H1 (cell line): ENCODE data around the gene SLFN14. TPM values are rescaled to one million over a fixed set of nuclear protein-coding genes. Genes with fewer than 3 reads are reported as not detected.

Experiments used
- CTCF ChIA-PET: fragments of 300-600 bp; sonication (Branson Sonifier 250); formaldehyde crosslinking; loops from one replicate; lab custom pipeline; 2021; ENCODE audit not compliant: partially characterized antibody; lab: Charles Lee
- POLR2A ChIA-PET: fragments of 300-600 bp; sonication (Branson Sonifier 250); formaldehyde crosslinking; loops from one replicate; lab custom pipeline; 2021; ENCODE audit warnings: inconsistent platforms; ENCODE audit not compliant: partially characterized antibody; lab: Charles Lee
- DNase-seq, 2 experiments: peaks; one replicate each; pipeline versions ENCODE4 v3.0.0 to v3.0.0-alpha.2; 2010 to 2022; ENCODE audit warnings: low spot score in 2 of 2, low read depth in 1 of 2, mixed read lengths in 1 of 2
- FAIRE-seq: peaks from 2 replicates; lab custom pipeline; 2011; peaks lifted over from hg19 to GRCh38; lab: Jason Lieb, UNC
- H2AFZ ChIP-seq: 2 replicates; pipeline ENCODE4 v1.8.1; 2012; ENCODE audit warnings: low read length, inconsistent platforms
- H2AK5ac ChIP-seq: 2 replicates; pipeline ENCODE4 v1.6.1; 2013; ENCODE audit warnings: low read depth, low read length
- H2BK120ac ChIP-seq: replicated peaks from 2 replicates; pipeline ENCODE3; 2013; ENCODE audit warnings: low read depth, low read length, inconsistent platforms
- H2BK12ac ChIP-seq: 2 replicates; pipeline ENCODE4 v1.6.1; 2013; ENCODE audit warnings: low read depth, low read length
- H2BK15ac ChIP-seq: 2 replicates; pipeline ENCODE4 v1.6.1; 2013; ENCODE audit warnings: low read length
- H2BK20ac ChIP-seq: 2 replicates; pipeline ENCODE4 v1.6.1; 2013; ENCODE audit warnings: low read length
- H2BK5ac ChIP-seq: 2 replicates; pipeline ENCODE4 v1.6.1; 2013; ENCODE audit warnings: low read depth, low read length
- H3K14ac ChIP-seq: 2 replicates; pipeline ENCODE4 v1.6.1; 2013; ENCODE audit warnings: inconsistent platforms; ENCODE audit not compliant: insufficient read length
- H3K18ac ChIP-seq: 2 replicates; pipeline ENCODE4 v1.6.1; 2013; ENCODE audit warnings: low read length; ENCODE audit errors: extremely low read depth
- H3K23ac ChIP-seq: 2 replicates; pipeline ENCODE4 v1.6.1; 2013; ENCODE audit warnings: inconsistent platforms; ENCODE audit not compliant: insufficient read length
- H3K23me2 ChIP-seq: 2 replicates; pipeline ENCODE4 v1.6.1; 2013; ENCODE audit warnings: low read depth, low read length
- H3K27ac ChIP-seq: 2 replicates; pipeline ENCODE4 v1.6.1; 2011; ENCODE audit warnings: low read depth, low read length, inconsistent platforms
- H3K27me3 ChIP-seq, 4 experiments: replicated peaks in 1 of 4; 1 replicate in 1 of 4; 2 replicates in 3 of 4; pipeline versions ENCODE4 v1.6.1 to v1.8.1; 2011 to 2013; ENCODE audit warnings: low read length in 3 of 4, mild to moderate bottlenecking in 3 of 4, inconsistent platforms in 2 of 4, mixed read lengths in 2 of 4, moderate library complexity in 1 of 4; ENCODE audit not compliant: control insufficient read depth in 3 of 4, insufficient read depth in 3 of 4; ENCODE audit errors: extremely low read depth in 1 of 4
- H3K36me3 ChIP-seq, 4 experiments: 2 replicates each; pipeline versions ENCODE4 v1.6.1 to v1.8.1; 2011 to 2013; ENCODE audit warnings: mild to moderate bottlenecking in 4 of 4, low read length in 3 of 4, moderate library complexity in 2 of 4, control low read depth in 1 of 4, inconsistent platforms in 1 of 4; ENCODE audit not compliant: insufficient read depth in 4 of 4, control insufficient read depth in 2 of 4
- H3K4ac ChIP-seq: replicated peaks from 2 replicates; pipeline ENCODE3; 2013; ENCODE audit warnings: low read length, low read depth, mixed read lengths, inconsistent platforms; ENCODE audit not compliant: insufficient read length
- H3K4me1 ChIP-seq, 4 experiments: replicated peaks in 1 of 4; 1 replicate in 1 of 4; 2 replicates in 3 of 4; pipeline versions ENCODE4 v1.6.1 to v1.8.1; 2011 to 2013; ENCODE audit warnings: low read length in 3 of 4, inconsistent platforms in 2 of 4, mixed read lengths in 1 of 4; ENCODE audit not compliant: insufficient read depth in 4 of 4, control insufficient read depth in 3 of 4
- H3K4me2 ChIP-seq, 2 experiments: 2 replicates each; pipeline versions ENCODE4 v1.6.1 to v1.8.1; 2011 to 2013; ENCODE audit warnings: low read depth in 2 of 2, low read length in 2 of 2, control low read depth in 1 of 2, inconsistent platforms in 1 of 2, mild to moderate bottlenecking in 1 of 2; ENCODE audit not compliant: insufficient read depth in 1 of 2
- H3K4me3 ChIP-seq, 4 experiments: fragments of 200-600, 300-600 bp in 1 of 4; sonication (generic), shearing (Covaris generic), sonication (Bioruptor Twin) in 1 of 4; 2 replicates each; pipeline versions ENCODE4 v1.5.1 to v1.8.1; 2011 to 2016; ENCODE audit warnings: low read length in 4 of 4, low read depth in 3 of 4, control low read depth in 2 of 4, inconsistent platforms in 2 of 4, mild to moderate bottlenecking in 2 of 4, mixed read lengths in 1 of 4, moderate library complexity in 1 of 4; ENCODE audit not compliant: insufficient read depth in 2 of 4; ENCODE audit errors: extremely low read depth in 1 of 4
- H3K56ac ChIP-seq: replicated peaks from 2 replicates; pipeline ENCODE3; 2013; ENCODE audit warnings: low read depth, mild to moderate bottlenecking, mixed read lengths, low read length, inconsistent platforms; ENCODE audit not compliant: insufficient read length
- H3K79me1 ChIP-seq: 2 replicates; pipeline ENCODE4 v1.6.1; 2013; ENCODE audit warnings: low read depth, low read length, control low read depth
- H3K79me2 ChIP-seq, 2 experiments: 2 replicates each; pipeline versions ENCODE4 v1.6.1 to v1.8.1; 2012 to 2013; ENCODE audit warnings: low read length in 2 of 2, mild to moderate bottlenecking in 2 of 2, inconsistent platforms in 1 of 2; ENCODE audit not compliant: insufficient read depth in 2 of 2, control insufficient read depth in 1 of 2
- H3K9ac ChIP-seq, 4 experiments: replicated peaks in 1 of 4; 1 replicate in 1 of 4; 2 replicates in 3 of 4; pipeline versions ENCODE4 v1.6.1 to v1.8.1; 2011 to 2013; ENCODE audit warnings: low read depth in 3 of 4, low read length in 3 of 4, control low read depth in 2 of 4, mild to moderate bottlenecking in 2 of 4, moderate library complexity in 2 of 4, inconsistent platforms in 1 of 4; ENCODE audit errors: extremely low read depth in 1 of 4
- H3K9me3 ChIP-seq, 2 experiments: 2 replicates each; pipeline versions ENCODE4 v1.6.1 to v1.8.1; 2012 to 2013; ENCODE audit warnings: mild to moderate bottlenecking in 2 of 2, moderate library complexity in 2 of 2, control low read depth in 1 of 2, inconsistent platforms in 1 of 2, low read depth in 1 of 2, low read length in 1 of 2, mixed read lengths in 1 of 2; ENCODE audit not compliant: insufficient read depth in 2 of 2
- H4K20me1 ChIP-seq, 2 experiments: replicated peaks in 1 of 2; 2 replicates each; pipeline versions ENCODE3 to v1.8.1; 2011 to 2013; ENCODE audit warnings: inconsistent platforms in 2 of 2, low read length in 2 of 2, mild to moderate bottlenecking in 1 of 2; ENCODE audit not compliant: insufficient read depth in 2 of 2, control insufficient read depth in 1 of 2
- H4K5ac ChIP-seq: 2 replicates; pipeline ENCODE4 v1.6.1; 2013; ENCODE audit warnings: low read length, low read depth, mixed read lengths, inconsistent platforms; ENCODE audit not compliant: insufficient read length
- H4K8ac ChIP-seq: 2 replicates; pipeline ENCODE4 v1.8.0; 2013; ENCODE audit warnings: mild to moderate bottlenecking, moderate library complexity, low read length, inconsistent platforms; ENCODE audit not compliant: insufficient read depth; ENCODE audit errors: extremely low read depth
- H4K91ac ChIP-seq: replicated peaks from 2 replicates; pipeline ENCODE3; 2013; ENCODE audit warnings: low read length, mixed read lengths, inconsistent platforms; ENCODE audit not compliant: insufficient read length
- WGBS, 2 experiments: shearing (Covaris generic) in 1 of 2; methylation state at CpG; one replicate each; pipeline versions ENCODE4 v1.1.6 to v1.1.7; 2013 to 2015; ENCODE audit warnings: low lambda C conversion rate in 2 of 2, mixed read lengths in 2 of 2, inconsistent platforms in 1 of 2, low coverage in 1 of 2, missing lambda C conversion rate in 1 of 2; ENCODE audit not compliant: insufficient replicate concordance in 2 of 2, insufficient coverage in 1 of 2, insufficient read length in 1 of 2; ENCODE audit errors: extremely low coverage in 1 of 2, missing lambda C conversion rate in 1 of 2; 5-methylcytosine and 5-hydroxymethylcytosine counted together
- long read RNA-seq, 2 experiments: library from RNA in 1 of 2; library from capped mRNA in 1 of 2; stranded (forward); transcript quantifications; one replicate each; pipeline ENCODE4 v2.0.0, GENCODE V29; 2021; ENCODE audit warnings: inconsistent platforms in 1 of 2
- polyA minus RNA-seq, 3 experiments: library from RNA; depleted of rRNA, polyadenylated mRNA; stranded (reverse); fragments of >200 nt; gene quantifications; 1 replicate in 2 of 3; 2 replicates in 1 of 3; pipeline ENCODE4 v1.2.3, GENCODE V29; 2011
- polyA plus RNA-seq, 7 experiments: library from polyadenylated mRNA; depleted of rRNA in 3 of 7; stranded (reverse) in 5 of 7; unstranded in 2 of 7; fragments of >200 nt in 5 of 7; fragments of 200-250 nt in 2 of 7; gene quantifications; 1 replicate in 5 of 7; 2 replicates in 1 of 7; 4 replicates in 1 of 7; pipeline versions ENCODE4 v1.2.1 to v1.2.3, GENCODE V29; 2011 to 2013; ENCODE audit warnings: missing spikeins in 2 of 7, mixed read lengths in 2 of 7
- total RNA-seq: library from RNA; stranded (reverse); fragmentation: NEBNext Ultra II Directional; extraction: Animal tissue kit (Norgen Biotek cat#: 25700); gene quantifications from 2 replicates; pipeline ENCODE4 v1.2.1, GENCODE V29; 2021

The SLFN14 gene
- total RNA-seq (not detected in 2 replicates), polyA plus RNA-seq (2011; rRNA removed) (0.03 TPM in 1 of 2 replicates, not detected in the other), polyA minus RNA-seq (2011; rRNA and poly(A)+ RNA removed) (not detected in 2 replicates)
- not detected for polyA plus RNA-seq (2011; cell fraction: cytosol; rRNA removed)
- not detected for polyA plus RNA-seq (2011; cell fraction: nucleus; rRNA removed)
- not detected in 4 replicates for polyA plus RNA-seq (2012, experiment 1 of 2)
- polyA plus RNA-seq (2012, experiment 2 of 2) = not detected
- polyA plus RNA-seq (2013, experiment 1 of 2) = not detected
- polyA plus RNA-seq (2013, experiment 2 of 2) = not detected
- not detected for polyA minus RNA-seq (2011; cell fraction: cytosol; rRNA and poly(A)+ RNA removed)
- not detected for polyA minus RNA-seq (2011; cell fraction: nucleus; rRNA and poly(A)+ RNA removed)
- long read RNA-seq, experiment 1 = 0 reads
- long read RNA-seq, experiment 2 = 0 reads

GRCh38 chr17:35560703-35561102 is at the start of gene SLFN14:
TSS of gene SLFN14 (minus strand) at chr17:35560819. CDS start at chr17:35558062, 2,757 bp downstream.
- H3K4me2 ChIP-seq = no peak within 1 kb of the TSS
- POLR2A ChIA-PET = interaction anchor here (0.9 kb wide), 1 partner anchor 26 kb away, joined by 5 read pairs; the partner anchor contains the start of gene AP2B1
- H3K14ac ChIP-seq = no peak within 1 kb of the TSS
- H3K27ac ChIP-seq = no peak within 1 kb of the TSS
- H3K79me1 ChIP-seq = no peaks in the 10 kb centered on the region
- H3K4ac ChIP-seq = no peak within 1 kb of the TSS
- H2BK15ac ChIP-seq = no peak within 1 kb of the TSS
- H4K8ac ChIP-seq = no peak within 1 kb of the TSS
- no peak within 1 kb of the TSS for H3K56ac ChIP-seq
- H3K18ac ChIP-seq = no peak within 1 kb of the TSS
- H3K23ac ChIP-seq = no peak within 1 kb of the TSS
- no peaks in the 10 kb centered on the region for H3K4me1 ChIP-seq
- no peaks in the 10 kb centered on the region for H4K20me1 ChIP-seq
- H2BK12ac ChIP-seq = no peak within 1 kb of the TSS
- H3K79me2 ChIP-seq = no peaks in the 10 kb centered on the region
- no peak within 1 kb of the TSS for H3K4me3 ChIP-seq
- H2AFZ ChIP-seq = no peak within 1 kb of the TSS
- H4K5ac ChIP-seq = no peak within 1 kb of the TSS
- CTCF ChIA-PET = no interaction called here
- no peak within 1 kb of the TSS for H2AK5ac ChIP-seq
- no peaks in the 10 kb centered on the region for H3K23me2 ChIP-seq
- H2BK120ac ChIP-seq = no peak within 1 kb of the TSS
- H3K9me3 ChIP-seq = no peaks in the 10 kb centered on the region
- H2BK20ac ChIP-seq = no peak within 1 kb of the TSS
- H2BK5ac ChIP-seq = no peak within 1 kb of the TSS
- WGBS, 2 experiments = 81% methylated on average over 3 of the region's 3 CpGs; no CpG with 5 or more reads in 1 of the 2 experiments
- H3K27me3 ChIP-seq = no peaks in the 10 kb centered on the region; a peak in 1 of 7 replicates
- H3K9ac ChIP-seq = no peak within 1 kb of the TSS
- no peak for FAIRE-seq
- H4K91ac ChIP-seq = no peak within 1 kb of the TSS
- DNase-seq = no peak
- H3K36me3 ChIP-seq = no peaks in the 10 kb centered on the region
